Right kidney (tissue), 1 donor: ENCODE measurements around the gene SIGLEC11.
"Not testable (repeated sequence)": the region's sequence is repeated elsewhere in the genome, so short reads cannot be mapped to it uniquely, and the experiment has no call there.

ENCODE experiments used
- DNase-seq: peaks from one replicate; pipeline ENCODE4 v3.0.0-alpha.2; 2016

Gene SIGLEC11

DNA sequence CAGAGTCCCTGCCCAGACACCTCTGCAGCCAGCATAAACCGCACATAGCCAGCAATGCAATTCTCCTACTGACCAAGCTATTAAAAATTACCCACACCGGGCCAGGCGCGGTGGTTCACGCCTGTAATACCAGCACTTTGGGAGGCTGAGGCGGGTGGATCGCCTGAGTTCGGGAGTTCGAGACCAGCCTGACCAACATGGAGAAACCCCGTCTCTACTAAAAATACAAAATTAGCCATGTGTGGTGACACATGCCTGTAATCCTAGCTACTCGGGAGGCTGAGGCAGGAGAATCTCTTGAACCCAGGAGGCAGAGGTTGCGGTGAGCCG, 36.1 kb downstream of the SIGLEC11 start:
- DNase-seq: not testable (repeated sequence)

DNA sequence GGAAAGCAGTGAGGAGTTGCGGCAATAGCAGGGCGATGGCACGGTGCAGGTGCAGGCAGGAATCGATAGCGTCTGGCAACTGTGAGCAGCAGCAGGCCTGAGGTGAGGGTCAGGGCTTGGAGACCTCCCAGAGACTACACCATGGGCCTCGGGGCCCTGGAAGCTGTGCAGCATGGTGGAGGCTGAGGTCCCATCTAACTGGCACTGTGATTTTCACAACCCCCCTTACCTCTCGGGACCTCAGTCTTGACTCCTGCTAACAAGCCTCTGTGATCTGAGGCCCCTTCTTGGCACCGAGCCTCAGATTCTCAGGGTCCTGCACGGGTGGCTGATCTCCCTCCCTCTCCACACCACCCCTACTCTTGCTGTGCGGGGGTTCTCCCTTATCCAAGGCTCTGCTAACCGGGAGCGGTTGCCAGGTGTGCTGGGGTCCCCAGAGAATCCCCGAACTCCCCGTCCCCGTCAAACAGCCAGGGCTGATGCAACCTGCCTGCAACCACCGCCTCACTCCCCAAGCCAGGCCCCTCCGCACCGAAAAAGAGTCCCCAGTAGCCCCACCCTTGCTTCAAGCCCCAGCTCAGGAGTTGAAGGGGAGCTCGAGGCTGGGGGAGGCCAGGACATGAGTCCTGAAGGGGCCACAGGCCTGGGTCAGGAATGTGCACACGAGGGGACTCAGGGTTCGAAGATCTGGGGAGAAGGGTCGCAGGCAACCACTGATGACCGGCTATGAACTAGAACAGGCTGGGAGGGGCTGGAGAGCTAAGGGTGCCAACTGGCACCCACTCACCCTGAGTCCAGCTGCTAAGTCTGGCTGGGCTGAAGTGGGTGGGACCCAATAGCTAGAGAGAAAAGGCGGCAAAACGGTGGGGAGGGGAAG, 36.7 kb downstream of the SIGLEC11 start:
- no peak for DNase-seq

DNA sequence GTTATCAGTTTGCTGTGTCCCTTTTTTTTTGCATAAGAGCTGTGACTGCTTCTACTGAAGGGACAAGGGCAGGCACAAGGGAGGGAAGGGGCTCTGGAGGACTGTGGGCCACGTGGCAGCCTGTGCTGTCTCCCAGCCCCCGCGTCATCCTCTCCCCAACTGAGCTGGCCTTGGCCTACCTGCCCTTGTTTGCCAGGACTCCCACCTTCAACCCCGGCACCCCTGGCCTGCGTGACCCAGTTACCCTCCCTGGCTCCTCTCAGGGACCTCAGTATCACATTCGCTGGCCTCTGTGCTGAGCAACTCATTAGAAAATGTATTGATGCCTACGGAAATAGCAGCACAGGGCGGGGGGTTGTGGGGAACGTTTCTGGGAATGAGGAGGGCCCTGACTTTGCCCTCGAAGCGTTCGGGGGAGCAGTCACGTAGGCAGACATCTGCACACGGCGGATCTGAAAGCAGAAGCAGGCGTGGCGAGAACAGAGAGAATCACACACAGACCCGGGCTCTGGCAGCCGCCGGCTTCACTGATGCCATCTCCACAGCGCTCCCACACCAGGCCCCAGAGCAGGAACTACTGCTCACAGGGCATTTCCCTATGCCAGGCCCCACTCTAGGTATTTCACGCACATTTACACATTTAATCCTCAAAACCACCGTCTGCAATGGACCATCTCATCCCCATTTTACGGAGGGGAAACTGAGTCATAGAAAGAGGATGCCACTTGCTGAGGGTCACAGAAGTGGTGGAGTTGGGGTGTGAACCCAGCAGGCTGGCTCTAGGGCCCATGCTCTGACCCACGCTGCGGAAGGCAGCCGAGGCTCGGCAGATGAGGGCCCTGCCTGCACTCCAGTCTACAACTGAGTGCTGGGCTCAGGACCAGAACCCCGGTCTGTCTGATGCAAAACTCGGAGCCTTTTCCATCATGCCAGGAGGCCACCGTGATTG, 37.6 kb downstream of the SIGLEC11 start:
- no peak for DNase-seq

DNA sequence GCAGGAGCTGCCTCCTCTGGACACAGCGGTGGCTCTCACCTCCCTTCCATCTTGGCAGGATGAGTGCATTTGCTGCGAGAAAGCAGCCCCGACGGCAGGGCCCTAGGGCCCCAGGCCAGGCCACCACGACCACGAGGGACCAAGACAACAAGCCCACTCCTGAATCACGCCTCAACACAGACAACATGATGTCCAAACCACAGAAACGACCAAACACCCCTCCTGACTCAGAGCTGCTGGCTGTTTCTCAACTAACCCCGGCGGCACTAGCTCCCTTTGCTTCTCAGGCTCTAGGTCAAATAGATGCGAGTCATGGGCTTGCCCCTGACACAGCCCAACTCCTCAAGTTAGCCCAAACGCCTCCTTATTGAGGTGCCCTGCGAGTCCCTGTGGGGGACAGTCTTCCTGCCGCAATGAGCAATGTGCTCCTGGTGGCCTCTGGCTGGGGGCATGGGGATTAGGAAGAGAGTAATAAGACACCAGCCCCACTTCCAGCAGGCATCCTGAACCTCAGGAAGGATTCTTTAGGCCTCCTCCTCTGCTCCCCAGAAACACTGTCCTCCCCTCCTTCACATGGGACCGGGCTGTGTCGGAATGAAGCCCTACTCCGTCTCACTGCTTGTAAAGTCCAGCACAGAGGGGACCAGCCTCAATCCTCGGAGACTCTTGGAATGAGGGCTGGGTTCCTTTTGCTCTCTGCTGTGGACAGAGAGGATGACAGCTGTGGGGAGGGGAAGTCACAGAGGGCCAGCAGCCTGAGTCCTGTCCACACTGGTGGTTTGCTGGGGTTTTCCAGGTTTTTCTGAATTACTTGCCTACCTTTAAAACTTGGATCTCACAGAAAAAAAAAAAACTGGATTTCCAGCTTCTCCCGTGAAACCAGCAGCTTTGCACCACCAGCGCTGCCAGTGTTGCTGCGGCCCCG, 38.8 kb downstream of the SIGLEC11 start:
- DNase-seq: no peak

DNA sequence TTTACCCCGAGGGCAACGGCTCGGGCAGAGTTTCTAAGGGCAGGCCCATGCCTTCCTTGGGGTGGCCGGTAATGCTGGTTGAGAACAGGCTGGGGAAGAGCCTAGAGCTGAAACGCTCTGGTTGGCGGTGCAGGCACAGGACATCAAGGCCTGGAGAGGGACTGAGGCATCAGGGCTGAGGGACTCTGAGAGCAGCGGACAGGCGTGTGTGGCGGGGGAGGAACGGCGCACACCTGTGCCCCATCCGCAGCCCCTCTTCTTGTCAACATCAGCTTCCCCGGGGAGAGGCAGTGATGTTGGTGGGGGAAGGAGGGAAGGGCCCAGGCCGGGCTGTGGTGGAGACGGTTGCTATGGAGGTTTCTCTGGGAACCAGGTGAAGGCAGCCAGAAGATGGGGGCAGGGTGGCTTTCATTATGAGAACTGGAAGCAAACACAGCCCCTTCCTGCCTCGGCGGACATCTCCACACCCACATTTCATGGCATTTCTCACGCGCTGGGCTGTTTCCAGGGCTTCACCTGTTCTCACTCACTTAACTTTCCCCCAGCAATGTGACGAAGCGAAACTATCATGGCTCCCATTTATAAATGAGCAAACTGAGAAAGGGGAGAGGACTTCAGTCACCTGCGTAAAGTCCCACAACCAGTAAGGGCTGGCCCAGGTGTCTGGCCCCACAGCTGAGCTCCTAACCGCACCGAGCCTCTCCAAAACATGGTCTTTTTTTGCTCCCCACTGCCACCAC, 40.2 kb downstream of the SIGLEC11 start:
- no peak for DNase-seq

DNA sequence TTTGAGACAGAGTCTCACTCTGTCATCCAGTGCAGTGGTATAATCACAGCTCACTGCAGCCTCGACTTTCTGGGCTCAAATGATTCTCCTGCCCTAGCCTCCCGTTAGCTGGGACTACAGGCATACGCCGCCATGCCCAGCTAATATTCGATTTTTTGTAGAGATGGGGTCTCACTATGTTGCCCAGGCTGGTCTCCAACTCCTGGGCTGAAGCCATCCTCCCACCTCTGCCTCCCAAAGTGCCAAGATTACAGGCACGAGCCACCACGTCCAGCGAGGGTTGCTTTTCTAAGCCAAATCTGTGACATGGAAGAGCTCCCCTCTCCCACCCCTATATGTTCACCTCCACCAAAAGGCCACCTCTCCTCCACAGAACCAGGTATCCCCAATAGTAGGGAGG, 42.9 kb downstream of the SIGLEC11 start:
- DNase-seq: no peak

DNA sequence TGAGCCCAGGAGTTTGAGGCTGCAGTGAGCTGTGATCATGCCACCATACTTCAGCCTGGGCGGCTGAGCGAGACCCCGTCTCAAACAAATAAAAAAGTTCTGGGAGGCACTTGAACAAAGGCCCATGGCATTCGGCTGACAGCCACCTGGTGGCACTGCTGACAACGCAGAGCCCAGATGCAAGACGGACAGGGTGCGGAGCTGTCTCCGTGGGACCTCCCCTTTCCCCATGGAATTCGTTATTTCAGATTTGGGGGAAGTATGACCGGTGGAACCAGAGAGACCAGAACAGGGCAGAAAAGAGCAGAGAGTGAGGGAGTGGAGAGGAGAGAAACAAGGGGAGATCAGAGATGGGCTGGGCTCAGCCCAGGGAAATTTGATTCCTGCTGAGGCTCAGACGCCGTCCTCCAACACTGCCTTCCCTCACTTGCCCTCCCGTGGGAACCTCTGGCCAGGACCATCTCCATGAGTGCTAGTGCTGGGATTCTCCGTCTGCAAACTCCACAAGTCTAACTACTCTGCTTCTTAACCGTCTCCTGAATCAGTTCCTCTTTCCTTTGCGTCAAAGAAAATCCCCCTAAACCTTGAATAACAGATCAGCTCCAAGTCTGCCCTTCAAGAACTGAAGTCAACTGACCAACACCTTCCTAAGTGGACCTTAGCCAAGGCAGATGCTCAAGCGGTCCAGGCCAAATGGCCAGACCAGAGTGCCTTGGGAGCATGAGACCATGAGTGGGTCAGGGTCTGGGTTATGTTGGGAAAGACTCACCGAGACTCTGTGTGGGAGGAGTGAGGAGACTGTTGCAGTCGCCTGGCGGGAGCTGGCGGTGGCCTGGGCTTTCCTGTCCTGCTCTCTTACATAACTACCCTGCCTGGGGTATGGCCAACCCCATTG, 43.9 kb downstream of the SIGLEC11 start:
- DNase-seq: no peak

DNA sequence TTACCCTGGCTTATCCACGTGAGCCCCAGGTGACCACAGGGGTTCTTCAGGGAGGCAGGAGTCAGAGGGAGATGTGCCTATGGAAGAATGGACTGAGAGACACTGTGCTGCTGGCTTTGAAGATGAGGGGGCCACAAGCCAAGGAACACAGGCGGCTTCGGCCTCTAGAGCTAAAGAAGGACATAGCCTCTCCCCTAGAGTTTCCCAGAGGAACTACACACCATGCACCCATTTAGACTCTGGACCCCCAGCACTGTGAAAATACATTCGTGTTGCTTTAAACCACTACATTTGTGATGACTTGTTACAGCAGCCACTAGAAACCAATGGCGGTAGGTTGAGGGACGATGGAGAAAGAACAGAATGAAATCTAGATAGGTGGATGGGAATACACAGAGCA, 45.7 kb downstream of the SIGLEC11 start:
- DNase-seq: no peak

DNA sequence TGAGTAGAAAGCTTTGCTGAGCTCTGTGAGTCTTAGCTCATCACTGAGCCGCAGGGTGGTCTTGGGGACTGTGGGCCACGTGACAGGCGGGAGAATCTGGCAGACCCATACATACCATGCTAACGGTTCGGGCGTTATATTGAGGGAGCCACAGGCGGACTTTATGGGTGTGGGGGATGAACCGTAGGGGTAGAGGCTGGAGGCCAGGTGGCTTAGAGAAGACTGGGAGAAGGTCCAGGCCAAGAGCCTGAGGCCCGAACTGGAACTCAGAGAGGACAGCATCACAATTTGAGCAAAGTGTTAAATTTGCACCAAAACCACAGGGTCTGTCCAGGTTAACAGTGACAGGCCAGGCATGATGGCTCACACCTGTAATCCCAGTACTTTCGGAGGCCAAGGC, 47.3 kb downstream of the SIGLEC11 start:
- no peak for DNase-seq

DNA sequence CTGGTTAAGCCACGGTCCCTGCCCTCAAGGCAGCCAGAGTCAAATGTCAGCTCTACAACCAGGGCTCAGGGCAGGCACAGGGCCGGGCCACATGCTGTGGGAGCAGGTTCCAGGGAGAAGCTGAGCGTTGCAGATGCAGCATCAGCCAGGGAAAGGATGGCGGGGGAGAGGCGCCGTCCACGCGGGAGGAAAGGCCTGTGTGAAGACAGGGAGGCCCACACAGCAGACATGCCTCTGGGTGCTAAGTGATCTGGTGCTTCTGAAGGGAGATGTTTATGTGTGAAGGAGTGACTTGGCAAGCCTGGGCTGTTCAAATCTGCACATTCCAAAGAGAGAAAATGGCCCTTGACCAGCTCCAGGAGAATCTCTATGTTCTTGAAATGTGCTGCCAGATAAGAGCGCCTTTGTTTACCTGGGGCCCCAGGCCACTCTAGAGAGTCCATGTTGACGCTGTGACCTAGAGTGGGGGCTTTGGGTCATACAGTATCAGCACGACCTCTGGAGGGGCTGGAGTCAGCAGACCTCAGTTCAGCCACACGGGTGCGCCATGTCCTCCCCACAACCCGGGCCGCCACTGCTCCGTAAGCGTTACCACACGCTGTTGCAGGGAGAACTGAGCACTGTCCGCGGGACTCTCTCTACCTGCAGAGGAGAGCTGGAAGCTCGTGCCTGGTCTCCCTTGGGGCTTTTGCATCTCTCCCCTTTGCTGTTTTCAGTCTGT, 47.8 kb downstream of the SIGLEC11 start:
- DNase-seq: no peak

DNA sequence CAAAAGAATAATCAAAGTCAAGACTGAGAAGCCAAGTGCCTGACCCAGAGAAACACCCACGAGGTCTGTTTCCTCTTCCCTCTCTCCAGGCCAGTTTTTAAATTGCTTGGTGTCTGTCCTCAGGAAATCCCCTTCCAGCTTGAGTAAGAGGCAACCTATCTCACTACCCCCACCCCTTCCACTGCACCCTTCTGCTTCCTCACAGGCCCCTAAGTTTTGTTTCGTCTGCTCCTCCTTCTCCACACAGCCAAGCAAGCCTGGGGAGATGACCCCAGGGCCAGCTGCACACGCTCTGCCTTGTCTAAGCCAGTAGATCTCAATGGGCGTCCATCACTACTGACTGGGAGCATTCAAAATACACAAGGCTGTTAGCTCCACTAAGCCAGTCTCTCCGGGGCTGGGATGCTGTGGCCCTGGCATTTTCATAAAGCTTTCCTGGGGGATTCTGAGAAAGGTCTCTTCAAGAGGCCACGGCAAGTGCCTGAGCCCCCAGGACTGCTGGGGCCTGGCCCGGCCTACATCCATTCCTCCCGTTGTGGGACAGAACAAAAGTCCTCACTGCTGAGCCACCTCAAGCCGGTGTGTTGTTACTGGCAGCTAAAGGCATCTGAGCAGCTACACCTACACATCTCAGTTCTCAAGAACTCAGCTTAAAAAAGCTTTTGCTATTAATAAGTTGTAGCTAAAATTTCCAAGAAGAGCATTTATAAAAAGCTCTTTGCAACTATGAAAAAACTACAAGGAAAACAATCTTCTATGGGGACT, 49.4 kb downstream of the SIGLEC11 start:
- no peak for DNase-seq

DNA sequence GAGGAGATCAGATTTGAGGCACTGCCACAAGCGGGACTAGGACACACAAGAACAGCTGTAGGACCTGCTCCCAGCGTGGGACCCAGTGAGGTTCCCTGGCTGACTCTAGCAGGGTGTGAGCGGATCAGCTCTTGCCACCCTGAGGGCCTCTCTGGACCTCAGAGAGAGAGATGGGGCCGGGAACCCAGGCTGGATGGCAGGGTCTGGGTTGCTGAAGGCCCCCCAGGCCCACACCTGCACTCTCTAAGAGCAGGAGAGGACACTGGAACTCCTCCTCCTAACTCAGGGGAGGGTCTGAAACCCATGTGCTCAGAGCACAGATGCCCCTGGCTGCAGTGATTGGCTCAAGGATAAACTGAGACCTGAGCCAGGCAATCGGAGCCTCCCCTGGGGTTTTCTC, 50.8 kb downstream of the SIGLEC11 start:
- DNase-seq: no peak

DNA sequence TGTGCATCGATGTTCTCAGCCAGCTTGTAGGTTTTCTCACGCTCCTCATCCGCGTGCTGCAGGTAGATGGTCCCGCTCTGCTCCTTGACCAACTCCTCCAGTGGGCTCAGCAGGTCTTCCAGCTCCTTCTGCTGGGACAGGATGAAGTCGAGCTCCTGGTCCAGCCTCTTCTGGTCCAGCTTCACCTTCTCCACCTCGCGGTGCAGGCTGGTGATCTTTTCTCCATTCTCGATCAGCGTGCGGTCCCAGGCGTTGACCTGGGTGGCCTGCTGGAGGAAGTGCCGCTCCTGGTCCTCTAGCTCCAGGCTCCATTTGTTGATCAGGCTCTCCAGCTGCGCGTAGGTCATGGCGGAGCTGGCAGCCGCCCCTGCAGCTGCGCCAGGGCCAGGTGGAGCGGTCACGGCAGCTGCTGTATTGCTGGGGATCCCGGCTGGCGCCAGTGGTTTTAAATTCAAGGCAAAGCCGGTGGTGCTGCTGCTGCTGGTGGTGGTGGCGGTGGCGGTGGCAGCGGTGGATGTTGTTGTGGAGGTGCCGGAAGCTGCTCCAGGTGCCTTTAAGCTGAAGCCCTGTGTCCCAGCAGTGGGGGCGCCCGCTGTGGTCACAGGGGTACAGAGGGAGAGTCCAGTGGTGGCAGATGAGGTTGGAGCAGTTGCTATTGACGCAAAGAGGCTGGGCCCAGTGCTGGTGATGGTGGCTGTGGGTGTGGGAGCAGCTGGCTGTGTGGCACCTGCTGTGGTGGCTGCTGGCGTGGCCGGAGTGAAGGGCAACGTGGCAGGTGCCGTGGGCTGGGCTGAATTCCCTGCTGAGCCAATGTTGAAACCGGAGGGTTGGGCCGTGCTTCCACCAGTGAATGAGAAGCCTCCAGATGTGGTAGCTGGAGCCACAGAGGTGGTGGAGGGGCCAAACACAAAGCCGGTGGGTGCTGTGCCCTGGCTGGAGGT, 52.2 kb downstream of the SIGLEC11 start:
- no peak for DNase-seq

DNA sequence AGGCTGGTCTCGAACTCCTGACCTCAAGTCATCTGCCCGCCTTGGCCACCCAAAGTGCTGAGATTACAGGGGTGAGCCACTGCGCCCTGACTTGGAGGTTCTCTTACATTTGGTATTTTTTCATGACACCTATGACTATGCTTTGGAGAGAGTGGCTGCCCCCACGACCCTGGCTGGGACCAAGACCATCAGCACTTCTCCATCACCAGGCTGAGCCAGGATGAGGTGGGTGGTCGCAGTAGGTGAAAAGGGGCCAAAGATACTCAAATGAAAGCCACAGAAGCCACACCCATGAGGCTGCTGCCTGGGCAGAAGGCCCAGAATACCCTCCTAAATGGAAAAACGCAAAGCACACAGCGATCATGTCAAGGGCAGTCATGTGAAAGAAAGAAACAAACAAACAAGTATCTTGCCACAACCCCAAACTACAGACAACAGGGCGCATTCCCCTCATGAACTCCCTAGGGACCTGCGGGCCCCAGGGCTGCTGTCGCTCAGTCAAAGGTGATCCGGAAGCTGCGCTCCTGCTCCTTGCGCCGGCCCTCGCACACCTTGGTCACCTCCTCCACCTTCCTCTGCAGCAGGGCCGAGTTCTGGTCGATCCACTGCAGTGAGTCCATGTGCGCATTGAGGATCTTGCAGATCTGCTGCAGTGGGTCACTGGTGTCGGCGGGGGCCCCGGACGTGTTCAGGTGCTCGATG, 53.1 kb downstream of the SIGLEC11 start:
- no peak for DNase-seq

DNA sequence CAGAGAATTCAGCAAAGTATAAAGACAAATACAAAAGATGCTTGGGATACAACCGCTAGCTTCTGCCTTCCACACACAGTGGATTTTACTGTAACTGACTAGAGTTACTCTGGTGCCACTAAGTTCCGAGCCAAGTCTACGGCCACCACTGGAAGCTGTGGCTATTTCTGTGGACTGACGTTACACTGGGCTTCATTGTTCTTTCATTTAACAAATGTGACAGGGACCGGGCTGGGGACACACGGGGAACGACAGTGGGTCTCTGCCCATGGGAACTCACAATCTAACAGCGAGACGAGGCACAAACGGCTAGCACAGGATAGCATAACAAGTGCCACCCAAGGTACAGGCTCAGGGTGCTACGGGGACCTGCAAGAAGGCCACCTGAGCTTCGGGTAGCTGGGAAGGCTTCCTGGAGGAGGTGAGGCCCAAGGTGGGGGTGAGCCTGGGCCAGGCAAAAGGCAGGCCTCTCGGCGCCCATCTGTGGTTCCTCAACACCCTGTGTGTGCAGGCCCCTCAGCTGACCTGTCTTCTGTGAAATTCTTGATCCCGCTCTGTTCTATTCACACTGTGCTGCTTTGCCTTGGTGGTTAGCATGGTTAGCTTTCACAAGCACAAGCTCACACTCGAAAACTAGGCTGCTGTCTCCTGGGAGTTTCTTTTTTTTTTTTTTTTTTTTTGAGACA, 54.0 kb downstream of the SIGLEC11 start:
- no peak for DNase-seq

DNA sequence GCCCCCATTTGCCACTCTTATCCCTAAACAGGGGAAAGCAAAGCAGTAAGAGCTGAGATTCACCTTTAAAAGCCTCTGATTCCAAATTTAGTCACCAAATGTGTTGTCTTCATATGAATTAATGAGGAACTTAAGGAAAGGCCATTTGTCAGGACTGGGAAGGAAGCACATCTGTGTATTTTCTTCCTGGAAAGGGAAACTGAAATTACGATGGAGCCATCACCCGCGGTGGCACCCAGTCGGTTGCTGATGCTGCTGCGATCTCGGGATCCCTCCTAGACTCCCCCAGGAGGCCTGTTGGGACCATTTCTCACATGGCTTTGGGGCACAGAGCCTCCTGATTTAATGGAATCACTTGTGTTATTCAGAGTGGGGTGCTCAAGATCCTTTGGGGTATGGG, 56.8 kb downstream of the SIGLEC11 start:
- no peak for DNase-seq
